Activated naive CD4-positive, alpha-beta T cell treated with anti-CD3 and anti-CD28 coated beads, Interleukin-2, amount 50 U/mL, for 24 hours (primary cell): Measurements from ENCODE around the gene PDGFD.
"Not testable (repeated sequence)": the region's sequence is repeated elsewhere in the genome, so short reads cannot be mapped to it uniquely, and the experiment has no call there.

Experiments
- H3K27ac Mint-ChIP-seq: one replicate; pipeline ENCODE4 v1.8.0; 2021; ENCODE audit warnings: mild to moderate bottlenecking, mixed read lengths
- H3K27me3 Mint-ChIP-seq: one replicate; pipeline ENCODE4 v1.8.0; 2021; ENCODE audit warnings: mixed read lengths
- H3K36me3 Mint-ChIP-seq: one replicate; pipeline ENCODE4 v1.8.0; 2021; ENCODE audit warnings: mixed read lengths
- H3K4me1 Mint-ChIP-seq: one replicate; pipeline ENCODE4 v1.8.0; 2021; ENCODE audit warnings: mixed read lengths
- H3K4me3 Mint-ChIP-seq: one replicate; pipeline ENCODE4 v1.8.0; 2021; ENCODE audit warnings: mild to moderate bottlenecking, mixed read lengths
- H3K9me3 Mint-ChIP-seq: one replicate; pipeline ENCODE4 v1.8.0; 2021; ENCODE audit warnings: mixed read lengths

PDGFD gene

GRCh38 chr11:104058680-104059079 lies 105.3 kb downstream of the PDGFD start:
- Mint-ChIP-seq H3K9me3 (no peaks in the 10 kb centered on the region), H3K36me3 (no peaks in the 10 kb centered on the region), H3K27me3 (peaks cover 2% of the 10 kb centered on the region), H3K4me1 (no peaks in the 10 kb centered on the region), H3K4me3 (no peak overlapping the region), H3K27ac (no peak overlapping the region)

GRCh38 chr11:104057908-104058307 lies 106.0 kb downstream of the PDGFD start:
- H3K9me3 Mint-ChIP-seq: no peaks in the 10 kb centered on the region
- H3K4me1 Mint-ChIP-seq: no peaks in the 10 kb centered on the region
- H3K27me3 Mint-ChIP-seq: peaks cover 2% of the 10 kb centered on the region
- no peaks in the 10 kb centered on the region for H3K36me3 Mint-ChIP-seq
- no peak overlapping the region for H3K4me3 Mint-ChIP-seq
- H3K27ac Mint-ChIP-seq: no peak overlapping the region

GRCh38 chr11:104055596-104055995 lies 108.4 kb downstream of the PDGFD start:
- Mint-ChIP-seq H3K27me3 (peaks cover 2% of the 10 kb centered on the region), H3K27ac (no peak overlapping the region), H3K4me3 (no peak overlapping the region), H3K9me3 (no peaks in the 10 kb centered on the region), H3K4me1 (no peaks in the 10 kb centered on the region), H3K36me3 (no peaks in the 10 kb centered on the region)

GRCh38 chr11:104054911-104055529 lies 108.9 kb downstream of the PDGFD start:
- Mint-ChIP-seq H3K4me1 (no peaks in the 10 kb centered on the region), H3K27me3 (peaks cover 2% of the 10 kb centered on the region), H3K27ac (no peak overlapping the region), H3K36me3 (no peaks in the 10 kb centered on the region), H3K4me3 (no peak overlapping the region), H3K9me3 (no peaks in the 10 kb centered on the region)

GRCh38 chr11:104053743-104054478 lies 110.0 kb downstream of the PDGFD start:
- Mint-ChIP-seq H3K4me1 (no peaks in the 10 kb centered on the region), H3K9me3 (no peaks in the 10 kb centered on the region), H3K4me3 (no peak overlapping the region), H3K36me3 (no peaks in the 10 kb centered on the region), H3K27ac (no peak overlapping the region), H3K27me3 (peaks cover 2% of the 10 kb centered on the region)

GRCh38 chr11:104051778-104052177 lies 112.2 kb downstream of the PDGFD start:
- Mint-ChIP-seq H3K4me1 (no peaks in the 10 kb centered on the region), H3K27me3 (peaks cover 2% of the 10 kb centered on the region), H3K27ac (no peak overlapping the region), H3K36me3 (no peaks in the 10 kb centered on the region), H3K4me3 (no peak overlapping the region), H3K9me3 (no peaks in the 10 kb centered on the region)

- Mint-ChIP-seq H3K4me1 (no peaks in the 10 kb centered on the region), H3K27me3 (no peaks in the 10 kb centered on the region), H3K9me3 (no peaks in the 10 kb centered on the region), H3K27ac (no peak overlapping the region), H3K36me3 (no peaks in the 10 kb centered on the region), H3K4me3 (no peak overlapping the region)
Observed at GRCh38 chr11:104049116-104049515, 114.8 kb downstream of the PDGFD start.

- not testable (repeated sequence) for H3K4me3 Mint-ChIP-seq, H3K27me3 Mint-ChIP-seq, H3K4me1 Mint-ChIP-seq, H3K27ac Mint-ChIP-seq, H3K9me3 Mint-ChIP-seq, H3K36me3 Mint-ChIP-seq
Observed at GRCh38 chr11:104046858-104047257, 117.1 kb downstream of the PDGFD start.

GRCh38 chr11:104046331-104046730 lies 117.6 kb downstream of the PDGFD start:
- H3K4me3 Mint-ChIP-seq: no peak overlapping the region
- no peak overlapping the region for H3K27ac Mint-ChIP-seq
- H3K4me1 Mint-ChIP-seq: no peaks in the 10 kb centered on the region
- no peaks in the 10 kb centered on the region for H3K36me3 Mint-ChIP-seq
- no peaks in the 10 kb centered on the region for H3K9me3 Mint-ChIP-seq
- no peaks in the 10 kb centered on the region for H3K27me3 Mint-ChIP-seq

GRCh38 chr11:104043678-104044239 lies 120.2 kb downstream of the PDGFD start:
- no peak overlapping the region for H3K27ac Mint-ChIP-seq
- H3K27me3 Mint-ChIP-seq: no peaks in the 10 kb centered on the region
- H3K4me3 Mint-ChIP-seq: no peak overlapping the region
- no peaks in the 10 kb centered on the region for H3K4me1 Mint-ChIP-seq
- H3K9me3 Mint-ChIP-seq: no peaks in the 10 kb centered on the region
- no peaks in the 10 kb centered on the region for H3K36me3 Mint-ChIP-seq

- Mint-ChIP-seq H3K27me3 (no peaks in the 10 kb centered on the region), H3K4me3 (no peak overlapping the region), H3K36me3 (no peaks in the 10 kb centered on the region)
Observed at GRCh38 chr11:104043142-104043541, 120.8 kb downstream of the PDGFD start.

GRCh38 chr11:104041792-104042191 lies 122.2 kb downstream of the PDGFD start:
- no peaks in the 10 kb centered on the region for H3K27me3 Mint-ChIP-seq
- no peak overlapping the region for H3K4me3 Mint-ChIP-seq
- no peaks in the 10 kb centered on the region for H3K36me3 Mint-ChIP-seq
- no peaks in the 10 kb centered on the region for H3K4me1 Mint-ChIP-seq
- no peak overlapping the region for H3K27ac Mint-ChIP-seq
- H3K9me3 Mint-ChIP-seq: no peaks in the 10 kb centered on the region

More at GRCh38 chr11:104043142-104043541, 120.8 kb downstream of the PDGFD start:
- Mint-ChIP-seq H3K4me1 (no peaks in the 10 kb centered on the region), H3K27ac (no peak overlapping the region), H3K9me3 (no peaks in the 10 kb centered on the region)

GRCh38 chr11:104036995-104037394 lies 127.0 kb downstream of the PDGFD start:
- Mint-ChIP-seq H3K27me3 (no peaks in the 10 kb centered on the region), H3K36me3 (no peaks in the 10 kb centered on the region), H3K9me3 (no peaks in the 10 kb centered on the region), H3K4me3 (no peak overlapping the region), H3K4me1 (no peaks in the 10 kb centered on the region), H3K27ac (no peak overlapping the region)

GRCh38 chr11:104036588-104036987 lies 127.4 kb downstream of the PDGFD start, which contains the start of gene DDI1:
Gene DDI1 (plus strand): TSS chr11:104036640. CDS start chr11:104036823, 183 bp downstream.
- H3K4me1 Mint-ChIP-seq: no peaks in the 10 kb centered on the region
- H3K27ac Mint-ChIP-seq: no peak within 1 kb of the TSS
- no peaks in the 10 kb centered on the region for H3K27me3 Mint-ChIP-seq
- H3K36me3 Mint-ChIP-seq: no peaks in the 10 kb centered on the region
- no peak within 1 kb of the TSS for H3K4me3 Mint-ChIP-seq
- no peaks in the 10 kb centered on the region for H3K9me3 Mint-ChIP-seq

GRCh38 chr11:104033561-104033960 lies 130.4 kb downstream of the PDGFD start:
- no peak overlapping the region for H3K4me3 Mint-ChIP-seq
- H3K4me1 Mint-ChIP-seq: no peaks in the 10 kb centered on the region
- H3K27ac Mint-ChIP-seq: no peak overlapping the region
- H3K9me3 Mint-ChIP-seq: no peaks in the 10 kb centered on the region
- H3K27me3 Mint-ChIP-seq: no peaks in the 10 kb centered on the region
- no peaks in the 10 kb centered on the region for H3K36me3 Mint-ChIP-seq

- Mint-ChIP-seq H3K4me3 (no peak overlapping the region), H3K27me3 (no peaks in the 10 kb centered on the region), H3K4me1 (no peaks in the 10 kb centered on the region), H3K36me3 (no peaks in the 10 kb centered on the region), H3K27ac (no peak overlapping the region), H3K9me3 (no peaks in the 10 kb centered on the region)
Observed at GRCh38 chr11:104033134-104033533, 130.8 kb downstream of the PDGFD start.
